Liver (tissue), 3 donors: Measurements from ENCODE around the gene GDPD5.

Experiments
- GABPA ChIP-seq, 2 donors: IDR thresholded peaks in 1 of 2; conservative IDR thresholded peaks in 1 of 2; 2 replicates each; pipeline ENCODE4 v1.6.1; 2016; ENCODE audit warnings: antibody characterized with exemption in 2 of 2, mild to moderate bottlenecking in 1 of 2, moderate library complexity in 1 of 2
- JUND ChIP-seq, 2 donors: IDR thresholded peaks; 2 replicates each; pipeline ENCODE4 v1.6.1; 2016; ENCODE audit warnings: antibody characterized with exemption in 2 of 2
- SP1 ChIP-seq: IDR thresholded peaks from 2 replicates; pipeline ENCODE4 v1.6.1; 2018; ENCODE audit warnings: antibody characterized with exemption, mild to moderate bottlenecking
- TAF1 ChIP-seq: conservative IDR thresholded peaks from 2 replicates; pipeline ENCODE4 v1.6.1; 2016; ENCODE audit warnings: antibody characterized with exemption, mild to moderate bottlenecking
- YY1 ChIP-seq: IDR thresholded peaks from 2 replicates; pipeline ENCODE4 v1.6.1; 2016; ENCODE audit warnings: antibody characterized with exemption, mild to moderate bottlenecking
- TF ChIP-seq, protein P1 (sequence below): fragments of 150-350 bp; IDR thresholded peaks from 2 replicates; pipeline ENCODE4 v1.5.1; 2017; ENCODE audit warnings: improper control_type of control experiment, low read depth, low read length; ENCODE audit not compliant: missing input control
- TF ChIP-seq, protein P2 (sequence below): IDR thresholded peaks from 2 replicates; pipeline ENCODE4 v1.6.1; 2016; ENCODE audit warnings: antibody characterized with exemption, mild to moderate bottlenecking
- TF ChIP-seq, protein P3 (sequence below): IDR thresholded peaks from 2 replicates; pipeline ENCODE4 v1.6.1; 2016; ENCODE audit warnings: antibody characterized with exemption
- TF ChIP-seq, protein P4 (sequence below): IDR thresholded peaks from 2 replicates; pipeline ENCODE4 v1.6.1; 2016; ENCODE audit warnings: antibody characterized with exemption
- TF ChIP-seq, protein P5 (sequence below): IDR thresholded peaks from 2 replicates; pipeline ENCODE4 v1.6.1; 2016; ENCODE audit warnings: antibody characterized with exemption
- donor health status: healthy.
- donor health status: healthy.

DNA sequence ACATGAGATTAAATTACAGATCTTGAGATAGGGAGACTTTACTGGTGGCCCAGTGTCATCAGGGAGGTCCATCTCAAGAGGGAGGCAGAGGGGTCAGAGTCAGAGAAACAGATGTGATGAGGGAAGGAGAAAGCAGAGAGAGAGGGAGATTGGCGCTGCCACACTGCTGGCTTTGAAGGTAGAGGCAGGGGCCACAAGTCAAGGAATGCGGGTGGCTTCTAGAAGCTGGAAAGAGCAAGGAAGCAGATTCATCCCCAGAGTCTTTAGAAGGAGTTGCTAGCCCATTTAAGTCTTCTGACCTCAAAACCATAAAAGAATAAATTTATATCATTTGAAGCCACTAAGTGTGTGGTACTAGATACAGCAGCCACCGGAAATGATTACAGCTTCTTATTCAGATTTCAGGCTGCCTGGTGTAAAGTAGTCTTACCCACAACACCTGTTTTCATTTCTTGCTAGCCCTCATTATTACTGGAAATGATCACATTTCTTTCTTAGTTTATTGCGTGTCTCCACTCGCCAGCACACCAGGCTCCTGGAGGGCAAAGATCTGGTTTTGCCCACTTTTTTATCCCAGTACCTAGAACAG, 23.7 kb upstream of the GDPD5 start:
- TF ChIP-seq, protein P1, sequence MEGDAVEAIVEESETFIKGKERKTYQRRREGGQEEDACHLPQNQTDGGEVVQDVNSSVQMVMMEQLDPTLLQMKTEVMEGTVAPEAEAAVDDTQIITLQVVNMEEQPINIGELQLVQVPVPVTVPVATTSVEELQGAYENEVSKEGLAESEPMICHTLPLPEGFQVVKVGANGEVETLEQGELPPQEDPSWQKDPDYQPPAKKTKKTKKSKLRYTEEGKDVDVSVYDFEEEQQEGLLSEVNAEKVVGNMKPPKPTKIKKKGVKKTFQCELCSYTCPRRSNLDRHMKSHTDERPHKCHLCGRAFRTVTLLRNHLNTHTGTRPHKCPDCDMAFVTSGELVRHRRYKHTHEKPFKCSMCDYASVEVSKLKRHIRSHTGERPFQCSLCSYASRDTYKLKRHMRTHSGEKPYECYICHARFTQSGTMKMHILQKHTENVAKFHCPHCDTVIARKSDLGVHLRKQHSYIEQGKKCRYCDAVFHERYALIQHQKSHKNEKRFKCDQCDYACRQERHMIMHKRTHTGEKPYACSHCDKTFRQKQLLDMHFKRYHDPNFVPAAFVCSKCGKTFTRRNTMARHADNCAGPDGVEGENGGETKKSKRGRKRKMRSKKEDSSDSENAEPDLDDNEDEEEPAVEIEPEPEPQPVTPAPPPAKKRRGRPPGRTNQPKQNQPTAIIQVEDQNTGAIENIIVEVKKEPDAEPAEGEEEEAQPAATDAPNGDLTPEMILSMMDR: no peak
- no peak for TF ChIP-seq YY1
- TF ChIP-seq TAF1: no peak
- TF ChIP-seq SP1: no peak
- TF ChIP-seq, protein P2, sequence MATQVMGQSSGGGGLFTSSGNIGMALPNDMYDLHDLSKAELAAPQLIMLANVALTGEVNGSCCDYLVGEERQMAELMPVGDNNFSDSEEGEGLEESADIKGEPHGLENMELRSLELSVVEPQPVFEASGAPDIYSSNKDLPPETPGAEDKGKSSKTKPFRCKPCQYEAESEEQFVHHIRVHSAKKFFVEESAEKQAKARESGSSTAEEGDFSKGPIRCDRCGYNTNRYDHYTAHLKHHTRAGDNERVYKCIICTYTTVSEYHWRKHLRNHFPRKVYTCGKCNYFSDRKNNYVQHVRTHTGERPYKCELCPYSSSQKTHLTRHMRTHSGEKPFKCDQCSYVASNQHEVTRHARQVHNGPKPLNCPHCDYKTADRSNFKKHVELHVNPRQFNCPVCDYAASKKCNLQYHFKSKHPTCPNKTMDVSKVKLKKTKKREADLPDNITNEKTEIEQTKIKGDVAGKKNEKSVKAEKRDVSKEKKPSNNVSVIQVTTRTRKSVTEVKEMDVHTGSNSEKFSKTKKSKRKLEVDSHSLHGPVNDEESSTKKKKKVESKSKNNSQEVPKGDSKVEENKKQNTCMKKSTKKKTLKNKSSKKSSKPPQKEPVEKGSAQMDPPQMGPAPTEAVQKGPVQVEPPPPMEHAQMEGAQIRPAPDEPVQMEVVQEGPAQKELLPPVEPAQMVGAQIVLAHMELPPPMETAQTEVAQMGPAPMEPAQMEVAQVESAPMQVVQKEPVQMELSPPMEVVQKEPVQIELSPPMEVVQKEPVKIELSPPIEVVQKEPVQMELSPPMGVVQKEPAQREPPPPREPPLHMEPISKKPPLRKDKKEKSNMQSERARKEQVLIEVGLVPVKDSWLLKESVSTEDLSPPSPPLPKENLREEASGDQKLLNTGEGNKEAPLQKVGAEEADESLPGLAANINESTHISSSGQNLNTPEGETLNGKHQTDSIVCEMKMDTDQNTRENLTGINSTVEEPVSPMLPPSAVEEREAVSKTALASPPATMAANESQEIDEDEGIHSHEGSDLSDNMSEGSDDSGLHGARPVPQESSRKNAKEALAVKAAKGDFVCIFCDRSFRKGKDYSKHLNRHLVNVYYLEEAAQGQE: no peak
- TF ChIP-seq, protein P3, sequence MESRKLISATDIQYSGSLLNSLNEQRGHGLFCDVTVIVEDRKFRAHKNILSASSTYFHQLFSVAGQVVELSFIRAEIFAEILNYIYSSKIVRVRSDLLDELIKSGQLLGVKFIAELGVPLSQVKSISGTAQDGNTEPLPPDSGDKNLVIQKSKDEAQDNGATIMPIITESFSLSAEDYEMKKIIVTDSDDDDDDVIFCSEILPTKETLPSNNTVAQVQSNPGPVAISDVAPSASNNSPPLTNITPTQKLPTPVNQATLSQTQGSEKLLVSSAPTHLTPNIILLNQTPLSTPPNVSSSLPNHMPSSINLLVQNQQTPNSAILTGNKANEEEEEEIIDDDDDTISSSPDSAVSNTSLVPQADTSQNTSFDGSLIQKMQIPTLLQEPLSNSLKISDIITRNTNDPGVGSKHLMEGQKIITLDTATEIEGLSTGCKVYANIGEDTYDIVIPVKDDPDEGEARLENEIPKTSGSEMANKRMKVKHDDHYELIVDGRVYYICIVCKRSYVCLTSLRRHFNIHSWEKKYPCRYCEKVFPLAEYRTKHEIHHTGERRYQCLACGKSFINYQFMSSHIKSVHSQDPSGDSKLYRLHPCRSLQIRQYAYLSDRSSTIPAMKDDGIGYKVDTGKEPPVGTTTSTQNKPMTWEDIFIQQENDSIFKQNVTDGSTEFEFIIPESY: no peak
- TF ChIP-seq, protein P4, sequence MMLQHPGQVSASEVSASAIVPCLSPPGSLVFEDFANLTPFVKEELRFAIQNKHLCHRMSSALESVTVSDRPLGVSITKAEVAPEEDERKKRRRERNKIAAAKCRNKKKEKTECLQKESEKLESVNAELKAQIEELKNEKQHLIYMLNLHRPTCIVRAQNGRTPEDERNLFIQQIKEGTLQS: no peak
- TF ChIP-seq JUND (IDR thresholded peaks at IDR 0.05): no peak
- no peak for TF ChIP-seq GABPA (IDR thresholded peaks at IDR 0.05 in 1 of 2, conservative IDR thresholded peaks at IDR 0.05 in 1 of 2)
- TF ChIP-seq, protein P5, sequence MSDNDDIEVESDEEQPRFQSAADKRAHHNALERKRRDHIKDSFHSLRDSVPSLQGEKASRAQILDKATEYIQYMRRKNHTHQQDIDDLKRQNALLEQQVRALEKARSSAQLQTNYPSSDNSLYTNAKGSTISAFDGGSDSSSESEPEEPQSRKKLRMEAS: no peak
